Measurements from ENCODE around the gene M1AP. TPM values are rescaled to one million over a fixed set of nuclear protein-coding genes. Genes with fewer than 3 reads are reported as not detected.
A peak's percentile ranks its signal among the peaks of the same experiment; 100 is the strongest.

The M1AP gene
- polyA plus RNA-seq, 1 of the 3 experiments (the other 2 are of a cell fraction): 0.02 TPM

DNA sequence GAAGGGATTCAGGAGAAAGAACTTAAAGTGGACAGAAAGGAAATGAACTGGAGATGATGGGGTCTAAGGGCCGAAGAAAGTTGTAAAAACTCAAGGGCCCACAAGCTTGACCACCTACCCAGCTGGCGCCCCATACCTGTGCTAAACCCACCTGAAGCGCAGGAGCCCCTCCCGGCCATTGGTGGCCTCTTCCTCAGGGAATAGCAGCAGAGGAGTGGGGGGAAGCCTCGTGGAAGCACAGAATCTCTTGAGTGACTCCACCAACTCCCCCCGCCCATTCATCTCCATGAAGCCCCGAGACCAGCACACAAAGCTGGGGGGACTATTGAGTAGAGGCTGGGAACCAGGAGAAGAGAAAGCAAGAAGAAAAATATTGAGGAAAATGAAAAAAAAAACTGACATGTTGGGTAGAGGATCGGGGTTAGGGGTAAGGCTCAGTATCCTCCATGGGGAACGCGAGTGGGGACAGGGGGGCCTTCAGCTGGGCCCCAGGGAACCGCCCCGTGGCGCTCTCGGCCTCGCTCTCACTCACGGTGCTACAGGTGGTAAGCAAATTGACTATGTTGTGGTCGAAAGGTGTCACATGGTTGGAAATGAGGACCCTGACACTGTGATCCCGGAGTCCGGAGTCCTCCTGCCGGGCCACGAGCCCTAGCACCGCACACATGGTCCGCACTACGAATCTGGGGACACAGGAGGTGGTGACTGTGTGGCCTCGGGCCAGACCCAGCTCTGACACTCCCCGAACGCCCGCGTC lies 119.4 kb downstream of the M1AP start:
- WGBS (ENCODE audit: low lambda C conversion rate): 5% methylated on average over 22 of the region's 29 CpGs
- peak overlapping the region; percentile 83 to 99 for H3K4me3 ChIP-seq (ENCODE audit: low read depth in 2 of 2, low read length in 1 of 2)
- H3K27ac ChIP-seq (ENCODE audit: low read depth in 2 of 2, low read length in 1 of 2): peak overlapping the region; percentile 68 to 92
- peak overlapping the region; percentile 90 for H3K9ac ChIP-seq
- TF ChIP-seq, protein P1, sequence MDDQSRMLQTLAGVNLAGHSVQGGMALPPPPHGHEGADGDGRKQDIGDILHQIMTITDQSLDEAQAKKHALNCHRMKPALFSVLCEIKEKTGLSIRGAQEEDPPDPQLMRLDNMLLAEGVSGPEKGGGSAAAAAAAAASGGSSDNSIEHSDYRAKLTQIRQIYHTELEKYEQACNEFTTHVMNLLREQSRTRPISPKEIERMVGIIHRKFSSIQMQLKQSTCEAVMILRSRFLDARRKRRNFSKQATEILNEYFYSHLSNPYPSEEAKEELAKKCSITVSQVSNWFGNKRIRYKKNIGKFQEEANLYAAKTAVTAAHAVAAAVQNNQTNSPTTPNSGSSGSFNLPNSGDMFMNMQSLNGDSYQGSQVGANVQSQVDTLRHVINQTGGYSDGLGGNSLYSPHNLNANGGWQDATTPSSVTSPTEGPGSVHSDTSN (IDR thresholded peaks at IDR 0.05): no peak
- TF ChIP-seq TAF1 (IDR thresholded peaks at IDR 0.05; ENCODE audit: borderline replicate concordance, low read depth, low read length): no peak
- TF ChIP-seq, protein P2, sequence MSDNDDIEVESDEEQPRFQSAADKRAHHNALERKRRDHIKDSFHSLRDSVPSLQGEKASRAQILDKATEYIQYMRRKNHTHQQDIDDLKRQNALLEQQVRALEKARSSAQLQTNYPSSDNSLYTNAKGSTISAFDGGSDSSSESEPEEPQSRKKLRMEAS (IDR thresholded peaks at IDR 0.05; ENCODE audit: low read depth): no peak
- TF ChIP-seq FOXM1 (IDR thresholded peaks at IDR 0.05; ENCODE audit: low read depth): no peak
- no peak for TF ChIP-seq RXRA (IDR thresholded peaks at IDR 0.05; ENCODE audit: borderline replicate concordance, low read depth)
- TF ChIP-seq TCF12 (IDR thresholded peaks at IDR 0.05): no peak
- TF ChIP-seq MXI1 (IDR thresholded peaks at IDR 0.05; ENCODE audit: low read depth, low read length): no peak
- no peak for TF ChIP-seq REST (IDR thresholded peaks at IDR 0.05; ENCODE audit: low read depth, low read length)
- no peaks in the 10 kb centered on the region for H3K9me3 ChIP-seq
- no peaks in the 10 kb centered on the region for H4K20me1 ChIP-seq (ENCODE audit: insufficient read depth)
- ChIA-PET CTCF (interaction anchor here (1.2 to 7.0 kb wide), 6 partner anchors 14 to 59 kb away, joined by 3 to 80 read pairs (median 10); partner anchors contain the start of genes CCDC142, LBX2, PCGF1 and TLX2), POLR2A (interaction anchor here (1.3 to 2.5 kb wide), 8 partner anchors 8 to 70 kb away, joined by 4 to 13 read pairs (median 6); partner anchors contain the start of genes CCDC142, MRPL53, PCGF1 and TLX2)
- peak overlapping the region; percentile 90 for H3K4me2 ChIP-seq
- peaks cover 13 to 24% of the 10 kb centered on the region in 2 experiments for H3K4me1 ChIP-seq (ENCODE audit: control insufficient read depth in 1 of 2, insufficient read depth in 2 of 2, low read depth in 1 of 2, low read length in 1 of 2)
- H3F3A ChIP-seq (replicated peaks; ENCODE audit: insufficient read depth): peaks cover 11% of the 10 kb centered on the region
- peaks cover 26 to 49% of the 10 kb centered on the region in 2 experiments for H3K36me3 ChIP-seq (replicated peaks in 1 of 2; ENCODE audit: control insufficient read depth in 1 of 2, insufficient read depth in 2 of 2, low read length in 1 of 2)
- H3K79me2 ChIP-seq (ENCODE audit: insufficient read depth): peaks cover 45% of the 10 kb centered on the region
- H3K27me3 ChIP-seq (ENCODE audit: insufficient read depth): no peaks in the 10 kb centered on the region
- peak overlapping the region; percentile 56 for H2AFZ ChIP-seq (ENCODE audit: low read depth)
- H3K9me2 ChIP-seq: no peaks in the 10 kb centered on the region
- DNase-seq: no peak

- DNase-seq: no peak
- Histone ChIP-seq H3K36me3 (replicated peaks in 1 of 2; ENCODE audit: control insufficient read depth in 1 of 2, insufficient read depth in 2 of 2, low read length in 1 of 2) (peaks cover 25 to 38% of the 10 kb centered on the region in 2 experiments), H3K9me2 (no peaks in the 10 kb centered on the region), H3F3A (replicated peaks; ENCODE audit: insufficient read depth) (peaks cover 11% of the 10 kb centered on the region), H3K9me3 (no peaks in the 10 kb centered on the region), H3K4me1 (ENCODE audit: control insufficient read depth in 1 of 2, insufficient read depth in 2 of 2, low read depth in 1 of 2, low read length in 1 of 2) (peaks cover 13 to 24% of the 10 kb centered on the region in 2 experiments), H3K27me3 (ENCODE audit: insufficient read depth) (no peaks in the 10 kb centered on the region), H3K27ac (ENCODE audit: low read depth in 2 of 2, low read length in 1 of 2) (no peak overlapping the region), H3K4me2 (peak overlapping the region; percentile 90; the same call in 1 of the 2 replicates), H4K20me1 (ENCODE audit: insufficient read depth) (no peaks in the 10 kb centered on the region), H2AFZ (ENCODE audit: low read depth) (no peak overlapping the region), H3K9ac (no peak overlapping the region), H3K4me3 (ENCODE audit: low read depth in 2 of 2, low read length in 1 of 2) (no peak overlapping the region), H3K79me2 (ENCODE audit: insufficient read depth) (peaks cover 45% of the 10 kb centered on the region)
- ChIA-PET CTCF (interaction anchor here (1.6 to 6.3 kb wide), 2 partner anchors 19 to 44 kb away, joined by 9 to 80 read pairs; partner anchors contain the start of genes CCDC142, PCGF1 and TTC31), POLR2A (interaction anchor here (2.5 kb wide), 1 partner anchor 27 kb away, joined by 10 read pairs; no protein-coding TSS in a partner anchor)
- TF ChIP-seq REST (IDR thresholded peaks at IDR 0.05; ENCODE audit: low read depth, low read length) (no peak), YY1 (IDR thresholded peaks at IDR 0.05; ENCODE audit: low read depth) (no peak), GABPA (IDR thresholded peaks at IDR 0.05; ENCODE audit: low read depth) (no peak)
- WGBS (ENCODE audit: low lambda C conversion rate): 97% methylated on average over 9 of the region's 9 CpGs
Observed at GRCh38 chr2:74527741-74528140, 120.4 kb downstream of the M1AP start.

Data from SK-N-SH (cell line).